Measurements from ENCODE around the gene SALL1. TPM values are rescaled to one million over a fixed set of nuclear protein-coding genes. Genes with fewer than 3 reads are reported as not detected.

Gene SALL1
- total and polyA plus RNA-seq, 2 of the 8 experiments (the other 6 are each of a cell fraction or from before 2014, with no cell fraction given): 33.7 to 56.8 TPM

DNA sequence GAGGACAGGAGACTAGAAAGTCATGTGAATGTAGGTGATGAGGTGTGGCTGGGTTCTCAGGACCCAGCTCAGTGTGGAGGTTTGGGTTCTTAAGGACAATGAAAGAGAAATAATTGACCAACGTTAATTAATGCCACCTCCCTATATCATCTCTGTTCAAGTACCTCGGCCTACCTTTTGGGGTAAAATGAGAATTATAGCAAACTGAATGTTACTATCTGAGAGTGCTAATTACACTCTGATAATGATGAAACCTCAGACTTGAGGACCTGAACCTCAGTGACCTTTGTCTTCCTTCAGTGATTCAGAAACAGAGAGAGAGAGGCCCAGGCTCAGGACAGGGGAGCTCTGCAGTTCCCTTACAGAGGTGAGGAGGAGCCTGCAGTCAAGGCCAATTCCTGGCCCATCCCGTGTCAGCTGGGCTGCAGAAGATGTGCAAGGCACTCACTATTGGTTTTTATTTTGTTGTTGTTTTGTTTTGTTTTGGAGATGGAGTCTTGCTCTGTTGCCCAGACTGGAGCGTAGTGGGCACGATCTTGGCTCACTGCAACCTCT lies 57.3 kb downstream of the SALL1 start:
- no peak overlapping the region for H2BK20ac ChIP-seq (ENCODE audit: low read length)
- H3K79me1 ChIP-seq (ENCODE audit: low read depth, low read length): no peaks in the 10 kb centered on the region
- TF ChIP-seq TAF7 (optimal IDR thresholded peaks at IDR 0.05; ENCODE audit: borderline replicate concordance, low read depth, low read length) (no peak), SRF (IDR thresholded peaks at IDR 0.05; ENCODE audit: low read depth, low read length) (no peak), SUZ12 (IDR thresholded peaks at IDR 0.05; ENCODE audit: low read length) (no peak), SAP30 (IDR thresholded peaks at IDR 0.05; ENCODE audit: insufficient read depth, insufficient replicate concordance, low read length) (no peak), CTBP2 (IDR thresholded peaks at IDR 0.05; ENCODE audit: borderline replicate concordance, insufficient read depth, insufficient read length, low read length) (no peak), TCF12 (IDR thresholded peaks at IDR 0.05; ENCODE audit: low read depth, low read length) (no peak), CREB1 (IDR thresholded peaks at IDR 0.05) (no peak), GABPA (IDR thresholded peaks at IDR 0.05; ENCODE audit: borderline replicate concordance, insufficient read depth, low read length) (no peak), EP300 (IDR thresholded peaks at IDR 0.05; ENCODE audit: borderline replicate concordance in 1 of 2, low read depth in 2 of 2, low read length in 2 of 2) (no peak), HDAC6 (IDR thresholded peaks at IDR 0.05; ENCODE audit: low read depth, low read length) (no peak), E2F6 (IDR thresholded peaks at IDR 0.05) (no peak)
- TF ChIP-seq, protein P1, sequence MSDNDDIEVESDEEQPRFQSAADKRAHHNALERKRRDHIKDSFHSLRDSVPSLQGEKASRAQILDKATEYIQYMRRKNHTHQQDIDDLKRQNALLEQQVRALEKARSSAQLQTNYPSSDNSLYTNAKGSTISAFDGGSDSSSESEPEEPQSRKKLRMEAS (IDR thresholded peaks at IDR 0.05): no peak

More for the DNA sequence above, 57.3 kb downstream of the SALL1 start:
- Histone ChIP-seq H2AK5ac (ENCODE audit: low read depth, low read length) (no peak overlapping the region), H3K79me2 (ENCODE audit: control insufficient read depth in 1 of 2, insufficient read depth in 2 of 2, low read length in 2 of 2) (no peaks in the 10 kb centered on the region), H3K27ac (ENCODE audit: low read depth, low read length) (no peak overlapping the region), H3K27me3 (replicated peaks in 1 of 4; ENCODE audit: control insufficient read depth in 3 of 4, extremely low read depth in 1 of 4, insufficient read depth in 3 of 4, low read length in 3 of 4) (no peaks in the 10 kb centered on the region), H3K14ac (ENCODE audit: insufficient read length) (no peak overlapping the region), H3K18ac (ENCODE audit: extremely low read depth, low read length) (no peak overlapping the region), H3K23me2 (ENCODE audit: low read depth, low read length) (no peaks in the 10 kb centered on the region), H3K9me3 (ENCODE audit: insufficient read depth in 2 of 2, low read depth in 1 of 2, low read length in 1 of 2) (no peaks in the 10 kb centered on the region), H3K36me3 (ENCODE audit: control insufficient read depth in 2 of 4, insufficient read depth in 4 of 4, low read length in 3 of 4) (no peaks in the 10 kb centered on the region), H4K20me1 (replicated peaks in 1 of 2; ENCODE audit: control insufficient read depth in 1 of 2, insufficient read depth in 2 of 2, low read length in 2 of 2) (no peaks in the 10 kb centered on the region), H3K23ac (ENCODE audit: insufficient read length) (no peak overlapping the region), H2BK120ac (replicated peaks; ENCODE audit: low read depth, low read length) (no peak overlapping the region), H2AFZ (ENCODE audit: low read length) (no peak overlapping the region), H2BK5ac (ENCODE audit: low read depth, low read length) (no peak overlapping the region), H3K4me3 (ENCODE audit: extremely low read depth in 1 of 4, insufficient read depth in 2 of 4, low read depth in 3 of 4, low read length in 4 of 4) (no peak overlapping the region), H3K4me2 (ENCODE audit: insufficient read depth in 1 of 2, low read depth in 2 of 2, low read length in 2 of 2) (no peak overlapping the region), H4K91ac (replicated peaks; ENCODE audit: insufficient read length, low read length) (no peak overlapping the region), H2BK12ac (ENCODE audit: low read depth, low read length) (no peak overlapping the region), H3K4me1 (replicated peaks in 1 of 4; ENCODE audit: control insufficient read depth in 3 of 4, insufficient read depth in 4 of 4, low read length in 3 of 4) (peaks cover 0 to 6% (median 2%) of the 10 kb centered on the region in 4 experiments; a peak in 4 of 7 replicates), H4K8ac (ENCODE audit: extremely low read depth, insufficient read depth, low read length) (no peak overlapping the region), H3K9ac (replicated peaks in 1 of 4; ENCODE audit: extremely low read depth in 1 of 4, low read depth in 3 of 4, low read length in 3 of 4) (no peak overlapping the region), H3K56ac (replicated peaks; ENCODE audit: insufficient read length, low read depth, low read length) (no peak overlapping the region), H4K5ac (ENCODE audit: insufficient read length, low read depth, low read length) (no peak overlapping the region), H3K4ac (replicated peaks; ENCODE audit: insufficient read length, low read depth, low read length) (no peak overlapping the region), H2BK15ac (ENCODE audit: low read length) (no peak overlapping the region)
- DNase-seq (ENCODE audit: low read depth in 1 of 2, low spot score in 2 of 2) (no peak), FAIRE-seq (no peak)
- ChIA-PET CTCF (ENCODE audit: partially characterized antibody) (interaction anchor here (0.7 to 1.2 kb wide), 2 partner anchors 10 to 42 kb away, joined by 3 read pairs; no protein-coding TSS in a partner anchor), POLR2A (ENCODE audit: partially characterized antibody) (no interaction called here)
- 55% methylated on average over 5 of the region's 5 CpGs; no CpG with 5 or more reads in 1 of the 2 experiments for WGBS, 2 experiments (ENCODE audit: extremely low coverage in 1 of 2, insufficient coverage in 1 of 2, insufficient read length in 1 of 2, insufficient replicate concordance in 2 of 2, low coverage in 1 of 2, low lambda C conversion rate in 2 of 2, missing lambda C conversion rate in 1 of 2)

All from H1 (cell line).